WI38 (cell line): ENCODE data around the gene VPS50.
"Not testable (repeated sequence)": the region's sequence is repeated elsewhere in the genome, so short reads cannot be mapped to it uniquely, and the experiment has no call there.

Source experiments
- H3K4me3 ChIP-seq: 2 replicates; pipeline ENCODE4 v1.5.1; 2011; ENCODE audit warnings: low read depth, mild to moderate bottlenecking, control low read depth, low read length
- CTCF ChIP-seq: IDR thresholded peaks from 2 replicates; pipeline ENCODE4 v1.5.1; 2012; ENCODE audit warnings: low read depth, mild to moderate bottlenecking, control low read depth, low read length

VPS50 gene

GRCh38 chr7:93307943-93308342, 75.8 kb downstream of the VPS50 start:
- no peak overlapping the region for H3K4me3 ChIP-seq
- TF ChIP-seq CTCF: no peak

- no peak overlapping the region for H3K4me3 ChIP-seq
- no peak for TF ChIP-seq CTCF
These were observed 78.2 kb downstream of the VPS50 start for GRCh38 chr7:93310346-93310745.

GRCh38 chr7:93314449-93314848, 82.3 kb downstream of the VPS50 start:
- H3K4me3 ChIP-seq: no peak overlapping the region
- TF ChIP-seq CTCF: no peak

- no peak for TF ChIP-seq CTCF
These were observed 83.7 kb downstream of the VPS50 start for GRCh38 chr7:93315896-93316295.

GRCh38 chr7:93316730-93317129, 84.6 kb downstream of the VPS50 start:
- no peak overlapping the region for H3K4me3 ChIP-seq
- TF ChIP-seq CTCF: no peak

More at GRCh38 chr7:93315896-93316295, 83.7 kb downstream of the VPS50 start:
- H3K4me3 ChIP-seq: no peak overlapping the region

- no peak for TF ChIP-seq CTCF
- H3K4me3 ChIP-seq: no peak overlapping the region
These were observed 88.7 kb downstream of the VPS50 start for GRCh38 chr7:93320887-93321286.

GRCh38 chr7:93326291-93326690, 94.1 kb downstream of the VPS50 start:
- H3K4me3 ChIP-seq: not testable (repeated sequence)

- no peak overlapping the region for H3K4me3 ChIP-seq
- no peak for TF ChIP-seq CTCF
These were observed 95.0 kb downstream of the VPS50 start for GRCh38 chr7:93327006-93327633.
